K562 (cell line): ENCODE measurements around the gene IPO11. TPM values are rescaled to one million over a fixed set of nuclear protein-coding genes. Genes with fewer than 3 reads are reported as not detected.

Experiments used
- BHLHE40 ChIP-seq: IDR thresholded peaks from 2 replicates; pipeline ENCODE4 v1.6.1; 2011; ENCODE audit warnings: low read length, improper control_type of control experiment
- ETV6 ChIP-seq, 3 experiments: fragments of 150-350 bp in 1 of 3; sonication (generic) in 1 of 3; formaldehyde crosslinking in 1 of 3; IDR thresholded peaks; 2 replicates each; pipeline versions ENCODE4 v1.6.1 to v1.8.0; 2014 to 2022; ENCODE audit warnings: borderline replicate concordance in 2 of 3, low read depth in 2 of 3, antibody characterized with exemption in 1 of 3, low read length in 1 of 3, mild to moderate bottlenecking in 1 of 3, missing genetic modification reagents in 1 of 3
- FOXJ2 ChIP-seq: fragments of 200-800 bp; sonication (Bioruptor generic); IDR thresholded peaks from 2 replicates; pipeline ENCODE4 v1.6.1; 2016; ENCODE audit warnings: missing genetic modification characterization, missing compliant biosample characterization
- HDAC2 ChIP-seq: fragments of 450-650 bp; IDR thresholded peaks from 2 replicates; pipeline ENCODE4 v1.6.1; 2016; ENCODE audit warnings: mild to moderate bottlenecking
- KAT7 ChIP-seq: sonication (generic); formaldehyde crosslinking; IDR thresholded peaks from 2 replicates; pipeline ENCODE4 v1.8.0; 2022; ENCODE audit warnings: missing genetic modification reagents, mild to moderate bottlenecking, borderline replicate concordance
- NFE2L1 ChIP-seq: fragments of 450-650 bp; IDR thresholded peaks from 2 replicates; pipeline ENCODE4 v1.6.1; 2016; ENCODE audit warnings: missing genetic modification characterization, low read depth, mild to moderate bottlenecking, missing compliant biosample characterization, moderate library complexity, borderline replicate concordance
- NR3C1 ChIP-seq: sonication (generic); formaldehyde crosslinking; IDR thresholded peaks from 2 replicates; pipeline ENCODE4 v1.8.1; 2022; ENCODE audit warnings: missing genetic modification reagents
- ZNF146 ChIP-seq: IDR thresholded peaks from one replicate; pipeline ENCODE4 v1.6.1; 2018; ENCODE audit warnings: missing compliant biosample characterization; ENCODE audit not compliant: unreplicated experiment
- ZNF232 ChIP-seq: sonication (generic); formaldehyde crosslinking; IDR thresholded peaks from 2 replicates; pipeline ENCODE4 v1.8.0; 2022; ENCODE audit warnings: mild to moderate bottlenecking, missing genetic modification reagents
- ZNF253 ChIP-seq: fragments of 250-450 bp; sonication (Bioruptor Pico); conservative IDR thresholded peaks from 2 replicates; pipeline ENCODE4 v1.6.1; 2021; ENCODE audit warnings: mild to moderate bottlenecking
- ZNF436 ChIP-seq: fragments of 250-450, 450-650 bp; sonication (Bioruptor Pico); formaldehyde crosslinking; IDR thresholded peaks from 2 replicates; pipeline ENCODE4 v1.7.0; 2020; ENCODE audit warnings: mild to moderate bottlenecking
- ZNF507 ChIP-seq: conservative IDR thresholded peaks from 2 replicates; pipeline ENCODE4 v1.6.1; 2017; ENCODE audit warnings: missing genetic modification characterization, missing compliant biosample characterization
- ZNF778 ChIP-seq: fragments of 450-650 bp; formaldehyde crosslinking; IDR thresholded peaks from 2 replicates; pipeline ENCODE4 v1.4.0; 2020; ENCODE audit warnings: mild to moderate bottlenecking, moderate library complexity
- ZNF780A ChIP-seq: fragments of 250-450 bp; sonication (Bioruptor Pico); IDR thresholded peaks from 2 replicates; pipeline ENCODE4 v1.5.0; 2021; ENCODE audit warnings: mild to moderate bottlenecking
- polyA plus RNA-seq, 8 experiments: library from polyadenylated mRNA; depleted of rRNA in 4 of 8; stranded (reverse) in 5 of 8; unstranded in 3 of 8; fragments of >200 nt; fragmentation: Nextera tagmentation in 2 of 8; fragmentation: Illumina TruSeq in 1 of 8; extraction: Ambion mirVana in 2 of 8; extraction: Trizol in 1 of 8; gene quantifications; 2 replicates each; pipeline versions ENCODE4 v1.2.1 to v1.2.3, GENCODE V29; 2011 to 2014; ENCODE audit warnings: inconsistent platforms in 1 of 8, missing spikeins in 1 of 8
- total RNA-seq, 7 experiments: library from RNA; depleted of rRNA in 6 of 7; stranded (reverse); fragments of >200 nt in 6 of 7; fragmentation: Illumina TruSeq in 2 of 7; extraction: Trizol in 2 of 7; gene quantifications; 2 replicates each; pipeline versions ENCODE4 v1.2.1 to v1.2.3, GENCODE V29; 2011 to 2021; ENCODE audit warnings: low replicate concordance in 1 of 7
- TF ChIP-seq, protein P1 (sequence below): sonication (generic); formaldehyde crosslinking; IDR thresholded peaks from 2 replicates; pipeline ENCODE4 v1.8.0; 2022; ENCODE audit warnings: missing genetic modification reagents, mild to moderate bottlenecking, moderate library complexity, borderline replicate concordance
- TF ChIP-seq, protein P2 (sequence below): sonication (generic); formaldehyde crosslinking; IDR thresholded peaks from 2 replicates; pipeline ENCODE4 v1.8.0; 2022; ENCODE audit warnings: mild to moderate bottlenecking, missing genetic modification reagents
- TF ChIP-seq, protein P3 (sequence below): fragments of 250-450 bp; sonication (Bioruptor Pico); IDR thresholded peaks from 2 replicates; pipeline ENCODE4 v1.5.0; 2021; ENCODE audit warnings: mild to moderate bottlenecking, moderate library complexity
- TF ChIP-seq, protein P4 (sequence below): fragments of 250-450 bp; sonication (Bioruptor Pico); IDR thresholded peaks from 2 replicates; pipeline ENCODE4 v1.9.0; 2021; ENCODE audit warnings: mild to moderate bottlenecking

Gene IPO11
- total and polyA plus RNA-seq, 9 of the 15 experiments (the other 6 are each of a cell fraction or from before 2014, with no cell fraction given) = 38.7 to 96.0 (median 70.9) TPM

DNA sequence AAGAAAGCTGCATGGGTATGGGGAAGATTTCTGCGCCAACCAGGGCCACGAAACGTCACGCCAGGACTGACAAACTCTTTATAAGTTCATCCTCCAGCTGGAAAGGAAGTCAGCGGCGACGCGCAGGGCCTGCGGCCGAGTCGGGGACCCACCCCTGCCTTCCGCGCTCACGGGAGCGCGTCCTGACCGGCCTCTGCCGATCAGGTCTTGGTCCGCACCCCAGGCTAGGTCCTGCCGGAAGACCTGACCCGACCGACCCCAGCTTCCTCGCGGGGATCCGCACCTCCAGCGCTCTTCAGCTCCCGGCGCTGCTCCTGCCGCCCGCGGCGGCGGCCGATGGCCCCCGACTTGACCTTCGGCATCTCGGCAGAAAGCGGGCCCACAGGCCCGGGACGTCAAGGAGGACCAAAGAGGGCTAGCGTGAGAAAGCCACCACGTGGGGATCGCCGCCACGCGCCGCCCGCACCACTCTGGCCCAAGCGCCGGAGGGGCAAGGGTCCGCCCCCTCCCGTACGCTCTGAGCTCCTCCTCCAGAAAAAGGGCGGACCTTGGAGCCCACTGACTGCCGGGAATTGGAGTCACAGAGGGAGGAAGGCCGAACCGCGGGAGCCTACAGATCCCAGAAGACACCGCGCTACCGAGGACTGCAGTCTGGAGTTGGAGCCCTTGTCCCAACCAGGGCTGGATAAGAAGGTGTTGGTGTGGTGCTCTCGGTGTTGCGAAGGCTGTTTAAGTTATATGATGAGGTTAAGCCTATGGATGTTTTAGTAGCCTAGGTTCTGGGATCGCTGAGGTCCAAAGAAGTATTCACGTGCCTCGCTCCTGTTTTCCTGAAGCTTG lies 8.9 kb upstream of the IPO11 start, which contains the start of gene DIMT1 (continued):
- TF ChIP-seq ZNF232 (CRISPR knock-in tag) (no peak), NFE2L1 (no peak), ZNF778 (CRISPR knock-in tag) (no peak), ZNF436 (no peak), ZNF507 (no peak), KAT7 (CRISPR knock-in tag) (peak; percentile 78; the same call in 1 of the 2 replicates), FOXJ2 (tag) (no peak), ETV6 (IDR thresholded peaks at IDR 0.05; ENCODE audit: borderline replicate concordance in 1 of 2, low read depth in 2 of 2, low read length in 1 of 2) (no peak), ETV6 (CRISPR knock-in tag; IDR thresholded peaks at IDR 0.05; ENCODE audit: borderline replicate concordance) (no peak), ZNF780A (no peak), NR3C1 (CRISPR knock-in tag) (no peak), BHLHE40 (no peak), ZNF253 (CRISPR knock-in tag) (no peak), ZNF146 (CRISPR knock-in tag) (no peak), HDAC2 (no peak; the same call in 1 of the 2 replicates)
- TF ChIP-seq, protein P1, sequence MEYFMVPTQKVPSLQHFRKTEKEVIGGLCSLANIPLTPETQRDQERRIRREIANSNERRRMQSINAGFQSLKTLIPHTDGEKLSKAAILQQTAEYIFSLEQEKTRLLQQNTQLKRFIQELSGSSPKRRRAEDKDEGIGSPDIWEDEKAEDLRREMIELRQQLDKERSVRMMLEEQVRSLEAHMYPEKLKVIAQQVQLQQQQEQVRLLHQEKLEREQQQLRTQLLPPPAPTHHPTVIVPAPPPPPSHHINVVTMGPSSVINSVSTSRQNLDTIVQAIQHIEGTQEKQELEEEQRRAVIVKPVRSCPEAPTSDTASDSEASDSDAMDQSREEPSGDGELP (CRISPR knock-in tag) = peak; percentile 90
- TF ChIP-seq, protein P2, sequence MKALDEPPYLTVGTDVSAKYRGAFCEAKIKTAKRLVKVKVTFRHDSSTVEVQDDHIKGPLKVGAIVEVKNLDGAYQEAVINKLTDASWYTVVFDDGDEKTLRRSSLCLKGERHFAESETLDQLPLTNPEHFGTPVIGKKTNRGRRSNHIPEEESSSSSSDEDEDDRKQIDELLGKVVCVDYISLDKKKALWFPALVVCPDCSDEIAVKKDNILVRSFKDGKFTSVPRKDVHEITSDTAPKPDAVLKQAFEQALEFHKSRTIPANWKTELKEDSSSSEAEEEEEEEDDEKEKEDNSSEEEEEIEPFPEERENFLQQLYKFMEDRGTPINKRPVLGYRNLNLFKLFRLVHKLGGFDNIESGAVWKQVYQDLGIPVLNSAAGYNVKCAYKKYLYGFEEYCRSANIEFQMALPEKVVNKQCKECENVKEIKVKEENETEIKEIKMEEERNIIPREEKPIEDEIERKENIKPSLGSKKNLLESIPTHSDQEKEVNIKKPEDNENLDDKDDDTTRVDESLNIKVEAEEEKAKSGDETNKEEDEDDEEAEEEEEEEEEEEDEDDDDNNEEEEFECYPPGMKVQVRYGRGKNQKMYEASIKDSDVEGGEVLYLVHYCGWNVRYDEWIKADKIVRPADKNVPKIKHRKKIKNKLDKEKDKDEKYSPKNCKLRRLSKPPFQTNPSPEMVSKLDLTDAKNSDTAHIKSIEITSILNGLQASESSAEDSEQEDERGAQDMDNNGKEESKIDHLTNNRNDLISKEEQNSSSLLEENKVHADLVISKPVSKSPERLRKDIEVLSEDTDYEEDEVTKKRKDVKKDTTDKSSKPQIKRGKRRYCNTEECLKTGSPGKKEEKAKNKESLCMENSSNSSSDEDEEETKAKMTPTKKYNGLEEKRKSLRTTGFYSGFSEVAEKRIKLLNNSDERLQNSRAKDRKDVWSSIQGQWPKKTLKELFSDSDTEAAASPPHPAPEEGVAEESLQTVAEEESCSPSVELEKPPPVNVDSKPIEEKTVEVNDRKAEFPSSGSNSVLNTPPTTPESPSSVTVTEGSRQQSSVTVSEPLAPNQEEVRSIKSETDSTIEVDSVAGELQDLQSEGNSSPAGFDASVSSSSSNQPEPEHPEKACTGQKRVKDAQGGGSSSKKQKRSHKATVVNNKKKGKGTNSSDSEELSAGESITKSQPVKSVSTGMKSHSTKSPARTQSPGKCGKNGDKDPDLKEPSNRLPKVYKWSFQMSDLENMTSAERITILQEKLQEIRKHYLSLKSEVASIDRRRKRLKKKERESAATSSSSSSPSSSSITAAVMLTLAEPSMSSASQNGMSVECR = peak; percentile 96
- TF ChIP-seq, protein P3, sequence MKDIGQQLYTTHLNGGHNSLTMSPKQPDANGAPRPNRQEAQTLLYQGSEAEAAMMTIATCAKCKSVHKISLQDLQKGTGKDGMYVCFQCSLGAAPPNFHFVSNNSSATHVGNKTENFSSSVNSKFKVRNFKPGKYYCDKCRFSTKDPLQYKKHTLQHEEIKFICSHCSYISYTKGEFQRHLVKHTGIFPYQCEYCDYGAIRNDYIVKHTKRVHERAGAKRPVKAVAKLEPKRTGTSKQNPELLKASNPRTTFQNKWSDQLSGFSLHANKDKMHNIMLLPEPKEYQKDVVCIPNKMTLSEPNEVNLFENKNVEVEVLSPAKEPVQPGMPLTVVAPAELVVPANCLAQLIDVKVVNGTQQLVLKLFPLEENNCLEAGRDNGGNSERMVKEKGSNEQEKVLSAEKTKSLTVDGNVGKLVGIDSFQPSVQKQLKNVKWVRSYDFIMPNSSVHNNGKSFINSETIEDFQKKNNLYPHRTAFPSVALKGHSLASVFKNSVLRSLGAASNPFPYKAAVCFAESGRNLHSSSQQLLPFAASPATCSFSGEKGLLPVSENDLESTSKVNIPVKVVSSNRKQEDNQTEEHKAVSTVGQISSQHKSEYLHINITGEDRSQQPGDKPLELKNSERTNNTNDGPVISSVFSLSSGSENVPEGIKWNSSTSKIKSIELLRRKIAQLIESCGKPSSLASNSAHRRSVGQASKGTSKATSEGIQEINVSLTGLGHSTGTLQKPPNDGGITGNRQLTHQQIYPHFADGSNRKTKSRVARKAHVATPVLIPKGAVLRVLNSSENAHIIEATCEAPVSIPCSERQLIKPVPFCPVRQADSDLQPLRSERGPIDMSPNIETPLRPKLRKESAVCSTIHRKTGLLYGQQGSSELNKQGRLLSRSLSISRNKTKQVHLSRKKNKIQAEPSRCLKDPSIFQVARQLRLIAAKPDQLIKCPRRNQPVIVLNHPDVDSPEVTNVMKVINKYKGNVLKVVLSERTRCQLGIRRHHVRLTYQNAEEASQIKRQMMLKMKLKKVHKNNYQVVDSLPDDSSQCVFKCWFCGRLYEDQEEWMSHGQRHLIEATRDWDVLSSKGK (CRISPR knock-in tag) = no peak
- TF ChIP-seq, protein P4, sequence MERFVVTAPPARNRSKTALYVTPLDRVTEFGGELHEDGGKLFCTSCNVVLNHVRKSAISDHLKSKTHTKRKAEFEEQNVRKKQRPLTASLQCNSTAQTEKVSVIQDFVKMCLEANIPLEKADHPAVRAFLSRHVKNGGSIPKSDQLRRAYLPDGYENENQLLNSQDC (CRISPR knock-in tag) = peak; percentile 42; the same call in 1 of the 2 replicates
